Breast epithelium (tissue), 4 donors: Measurements from ENCODE around the gene PVALEF. TPM values are rescaled to one million over a fixed set of nuclear protein-coding genes. Genes with fewer than 3 reads are reported as not detected.

Experiments used
- DNase-seq, 2 donors: peaks; one replicate each; pipeline ENCODE4 v3.0.0-alpha.2; 2019; ENCODE audit warnings: low spot score in 2 of 2
- H3K27ac ChIP-seq, 2 donors: fragments of 200-600 bp; sonication (generic) in 1 of 2; one replicate each; pipeline ENCODE4 v1.5.1; 2016 to 2019; ENCODE audit warnings: mild to moderate bottlenecking in 1 of 2
- H3K27me3 ChIP-seq, 2 donors: fragments of 200-600 bp; sonication (generic) in 1 of 2; one replicate each; pipeline versions ENCODE4 v1.5.1 to v1.6.0; 2017 to 2019; ENCODE audit warnings: control low read depth in 1 of 2, mild to moderate bottlenecking in 1 of 2
- H3K36me3 ChIP-seq: fragments of 200-600 bp; one replicate; pipeline ENCODE4 v1.5.1; 2019
- H3K4me1 ChIP-seq, 2 donors: fragments of 200-600 bp; sonication (generic); one replicate each; pipeline ENCODE4 v1.5.1; 2016 to 2019; ENCODE audit warnings: control low read depth in 1 of 2
- H3K4me3 ChIP-seq, 3 donors: fragments of 200-600 bp; sonication (generic); 1 replicate in 2 of 3; 2 replicates in 1 of 3; pipeline ENCODE4 v1.5.1; 2016 to 2019; ENCODE audit warnings: mild to moderate bottlenecking in 3 of 3, moderate library complexity in 2 of 3
- H3K9me3 ChIP-seq, 2 donors: fragments of 200-600 bp; sonication (generic) in 1 of 2; one replicate each; pipeline ENCODE4 v1.5.1; 2016 to 2019; ENCODE audit warnings: control low read depth in 1 of 2
- CTCF ChIP-seq, 3 donors: fragments of 450-650 bp; IDR thresholded peaks; one replicate each; pipeline ENCODE4 v1.5.1; 2016 to 2017; ENCODE audit warnings: antibody characterized with exemption in 3 of 3, mild to moderate bottlenecking in 3 of 3, moderate library complexity in 3 of 3
- POLR2A ChIP-seq: fragments of 450-650 bp; IDR thresholded peaks from one replicate; pipeline ENCODE4 v1.6.1; 2016; ENCODE audit warnings: antibody characterized with exemption, mild to moderate bottlenecking, moderate library complexity
- POLR2AphosphoS5 ChIP-seq, 3 donors: sonication (generic); formaldehyde crosslinking; IDR thresholded peaks; one replicate each; pipeline ENCODE4 v1.6.1; 2017; ENCODE audit warnings: antibody characterized with exemption in 3 of 3
- intact Hi-C: fragments of 100-400 bp; cut with DNase I; formaldehyde crosslinking; loops from one replicate; pipeline ENCODE4 v1.15.1; 2023; ENCODE audit warnings: low total_unique reads
- total RNA-seq, 3 donors: library from RNA; depleted of rRNA; stranded (reverse); fragments of >200 nt; gene quantifications; one replicate each; pipeline ENCODE4 v1.1.0, GENCODE V29; 2016

PVALEF gene
- total RNA-seq, 3 donors from 2014 or later, result not detected

DNA sequence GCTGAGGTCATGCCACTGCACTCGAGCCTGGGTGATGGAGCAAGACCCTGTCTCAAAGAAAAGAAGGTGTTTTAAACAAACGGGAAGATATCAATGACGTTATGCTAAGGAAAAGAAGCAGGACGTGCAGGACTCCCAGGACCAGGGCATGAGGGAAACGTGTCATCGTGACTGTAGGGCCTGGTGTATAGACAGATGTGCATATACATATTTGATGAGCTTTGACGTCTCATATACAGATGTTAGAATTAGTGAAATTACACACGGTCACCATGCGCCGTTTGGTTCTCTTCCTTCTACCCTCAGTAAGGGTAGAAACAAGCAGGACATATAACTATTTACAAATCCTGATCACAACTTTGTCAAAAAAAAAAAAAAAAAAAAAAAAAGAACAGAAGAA is 17.6 kb upstream of the PVALEF start:
- H3K9me3 ChIP-seq, result no peaks in the 10 kb centered on the region
- no peak overlapping the region for H3K27ac ChIP-seq
- no peaks in the 10 kb centered on the region for H3K4me1 ChIP-seq
- no peaks in the 10 kb centered on the region for H3K27me3 ChIP-seq
- no peak overlapping the region for H3K4me3 ChIP-seq
- H3K36me3 ChIP-seq, result no peaks in the 10 kb centered on the region
- TF ChIP-seq CTCF (IDR thresholded peaks at IDR 0.05), result no peak
- TF ChIP-seq POLR2AphosphoS5 (IDR thresholded peaks at IDR 0.05), result no peak
- TF ChIP-seq POLR2A, result no peak
- DNase-seq, result no peak
- intact Hi-C loops, result loop anchor here (1.0 kb wide), 1 partner anchor 32 kb away; no protein-coding TSS in a partner anchor

DNA sequence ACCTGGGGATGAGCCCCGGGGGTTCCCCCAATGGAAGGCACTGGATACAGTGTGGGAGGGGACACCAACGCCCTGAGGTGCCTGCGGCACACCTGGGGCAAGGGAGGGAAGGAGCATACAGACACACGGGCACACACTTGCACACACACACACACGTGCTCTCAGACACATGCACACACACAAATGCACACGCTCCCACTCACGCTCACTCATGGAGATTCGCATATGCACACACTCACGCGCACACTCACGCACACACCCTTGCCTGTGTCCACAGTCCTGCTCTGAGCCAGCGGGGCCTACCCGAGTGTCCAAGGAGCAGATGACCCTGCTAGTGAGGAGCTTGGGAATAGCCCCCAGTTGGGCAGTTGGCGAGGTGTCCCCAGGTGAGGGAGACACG is 16.7 kb upstream of the PVALEF start:
- Histone ChIP-seq H3K4me1 (no peaks in the 10 kb centered on the region), H3K27ac (no peak overlapping the region), H3K4me3 (no peak overlapping the region), H3K36me3 (no peaks in the 10 kb centered on the region), H3K9me3 (no peaks in the 10 kb centered on the region), H3K27me3 (no peaks in the 10 kb centered on the region)
- intact Hi-C loops, result loop anchor here (1.0 kb wide), 1 partner anchor 33 kb away; no protein-coding TSS in a partner anchor
- no peak for DNase-seq
- TF ChIP-seq POLR2A, result no peak
- no peak for TF ChIP-seq CTCF (IDR thresholded peaks at IDR 0.05)
- TF ChIP-seq POLR2AphosphoS5 (IDR thresholded peaks at IDR 0.05), result no peak

GRCh38 chr17:81148986-81149533 is 16.2 kb upstream of the PVALEF start:
- H3K27ac ChIP-seq, result no peak overlapping the region
- H3K36me3 ChIP-seq, result no peaks in the 10 kb centered on the region
- no peaks in the 10 kb centered on the region for H3K4me1 ChIP-seq
- no peaks in the 10 kb centered on the region for H3K9me3 ChIP-seq
- no peak for DNase-seq
- H3K4me3 ChIP-seq, result no peak overlapping the region
- TF ChIP-seq CTCF (IDR thresholded peaks at IDR 0.05), result no peak
- no peak for TF ChIP-seq POLR2A
- TF ChIP-seq POLR2AphosphoS5 (IDR thresholded peaks at IDR 0.05), result no peak
- intact Hi-C loops, result loop anchor here (1.0 kb wide), 1 partner anchor 34 kb away; no protein-coding TSS in a partner anchor
- H3K27me3 ChIP-seq, result no peaks in the 10 kb centered on the region

DNA sequence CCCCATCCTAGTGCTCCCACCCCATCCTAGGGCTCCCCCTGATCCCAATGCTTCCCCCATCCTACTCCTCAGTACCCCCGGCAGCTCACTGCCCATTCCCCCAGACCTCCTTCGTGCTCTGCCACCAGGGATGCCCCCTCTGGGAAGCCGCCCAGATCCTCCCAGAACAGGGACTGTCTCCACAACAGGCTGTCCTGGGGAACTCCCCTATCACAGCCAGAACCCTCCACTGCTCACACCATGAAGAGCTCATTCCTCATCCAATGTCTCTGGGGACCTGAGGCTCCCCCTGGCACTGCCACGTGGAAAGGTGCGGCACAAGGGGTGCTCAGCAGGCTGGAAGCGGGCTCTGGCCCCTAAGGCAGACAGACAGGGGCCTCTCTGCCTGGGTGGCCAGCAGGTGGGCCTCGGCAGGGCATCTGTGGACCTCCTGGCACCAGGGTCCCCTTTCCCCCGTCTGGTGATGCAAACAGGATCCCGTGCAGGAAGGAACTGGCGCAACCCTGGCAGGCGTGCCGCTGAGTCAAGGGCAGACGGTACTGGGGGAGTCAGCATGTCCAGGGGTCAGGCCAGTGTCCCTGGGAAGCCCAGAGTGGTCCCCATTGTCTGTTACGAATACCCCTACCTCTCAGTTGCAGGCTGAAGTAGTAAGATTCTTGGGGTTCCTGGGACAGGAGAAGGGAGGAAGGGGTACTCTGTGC is 14.8 kb upstream of the PVALEF start:
- Histone ChIP-seq H3K9me3 (no peaks in the 10 kb centered on the region), H3K4me3 (no peak overlapping the region), H3K4me1 (no peaks in the 10 kb centered on the region), H3K36me3 (no peaks in the 10 kb centered on the region), H3K27me3 (no peaks in the 10 kb centered on the region), H3K27ac (no peak overlapping the region)
- TF ChIP-seq POLR2A (no peak), POLR2AphosphoS5 (IDR thresholded peaks at IDR 0.05) (no peak), CTCF (IDR thresholded peaks at IDR 0.05) (no peak)
- intact Hi-C loops, result no loop called here
- DNase-seq, result no peak

- no peak overlapping the region for H3K27ac ChIP-seq
These were observed 14.0 kb upstream of the PVALEF start for GRCh38 chr17:81151278-81151677.

More at GRCh38 chr17:81151278-81151677, 14.0 kb upstream of the PVALEF start:
- H3K36me3 ChIP-seq, result no peaks in the 10 kb centered on the region
- H3K9me3 ChIP-seq, result no peaks in the 10 kb centered on the region
- H3K4me3 ChIP-seq, result no peak overlapping the region
- H3K27me3 ChIP-seq, result no peaks in the 10 kb centered on the region
- TF ChIP-seq POLR2A (no peak), CTCF (IDR thresholded peaks at IDR 0.05) (no peak), POLR2AphosphoS5 (IDR thresholded peaks at IDR 0.05) (no peak)
- intact Hi-C loops, result no loop called here
- no peaks in the 10 kb centered on the region for H3K4me1 ChIP-seq
- DNase-seq, result no peak
